ENCODE data around the gene SPDYE5.

SPDYE5 gene

GRCh38 chr7:75537731-75538130 is 45.6 kb downstream of the SPDYE5 start:
- DNase-seq: no peak

- DNase-seq: no peak
Observed at GRCh38 chr7:75546237-75547015, 54.3 kb downstream of the SPDYE5 start.

All from NCI-H345 (cell line).